ENCODE measurements around the gene EPHA2. TPM values are rescaled to one million over a fixed set of nuclear protein-coding genes. Genes with fewer than 3 reads are reported as not detected.

Gene EPHA2
- total RNA-seq, 2 donors from 2014 or later: 20.3 to 32.9 TPM

- Histone ChIP-seq H3K4me1 (ENCODE audit: control insufficient read depth in 1 of 2, low read depth in 2 of 2) (peaks cover 6 to 42% of the 10 kb centered on the region in 2 donors), H3K9me3 (no peaks in the 10 kb centered on the region), H3K36me3 (no peaks in the 10 kb centered on the region), H3K27me3 (replicated peaks; ENCODE audit: insufficient read depth) (no peaks in the 10 kb centered on the region), H3K27ac (no peak overlapping the region), H3K4me3 (no peak overlapping the region)
- TF ChIP-seq CTCF (IDR thresholded peaks at IDR 0.05): no peak
- DNase-seq (ENCODE audit: low spot score) (no peak), ATAC-seq (ENCODE audit: insufficient number of reproducible peaks, low FRiP score, low read depth) (no peak)
Observed at GRCh38 chr1:16076031-16076864, 79.6 kb downstream of the EPHA2 start.

GRCh38 chr1:16075337-16076030 is 80.4 kb downstream of the EPHA2 start:
- H3K9me3 ChIP-seq: no peaks in the 10 kb centered on the region
- peaks cover 6 to 42% of the 10 kb centered on the region in 2 donors for H3K4me1 ChIP-seq (ENCODE audit: control insufficient read depth in 1 of 2, low read depth in 2 of 2)
- DNase-seq (ENCODE audit: low spot score): peak; percentile 47
- H3K27me3 ChIP-seq (replicated peaks; ENCODE audit: insufficient read depth): no peaks in the 10 kb centered on the region
- no peak overlapping the region for H3K27ac ChIP-seq
- H3K36me3 ChIP-seq: no peaks in the 10 kb centered on the region
- H3K4me3 ChIP-seq: no peak overlapping the region
- no peak for TF ChIP-seq CTCF (IDR thresholded peaks at IDR 0.05)
- ATAC-seq (ENCODE audit: insufficient number of reproducible peaks, low FRiP score, low read depth): no peak

Other genes starting within 250 kb of the EPHA2 start
- 10 to 100 TPM; 42.9 to 46.5 TPM for gene ZBTB17, start 180.0 kb downstream of the EPHA2 start, total RNA-seq
- gene SRARP, start 151.8 kb downstream of the EPHA2 start, total RNA-seq: not detected
- gene HSPB7, start 138.0 kb downstream of the EPHA2 start, total RNA-seq: 100 to 1,000 TPM; 223 to 430 TPM
- gene CLCNKA, start 134.0 kb downstream of the EPHA2 start, total RNA-seq: 1 to 10 TPM in 1 of 2 donors, not detected in 1; 4.7 TPM
- gene CLCNKB, start 112.3 kb downstream of the EPHA2 start, total RNA-seq: not detected
- not detected for gene FAM131C, start 82.4 kb downstream of the EPHA2 start, total RNA-seq
- gene ARHGEF19, start 56.6 kb upstream of the EPHA2 start, total RNA-seq: 1 to 10 TPM; 8.1 to 8.5 TPM
- 10 to 100 TPM in 1 of 2 donors, 1 to 10 TPM in 1; 9.3 to 14.6 TPM for gene CPLANE2, start 81.1 kb upstream of the EPHA2 start, total RNA-seq
- 10 to 100 TPM; 71.2 to 72.2 TPM for gene FBXO42, start 196.4 kb upstream of the EPHA2 start, total RNA-seq
- gene SZRD1, start 211.2 kb upstream of the EPHA2 start, total RNA-seq: 10 to 100 TPM; 79.4 to 85.4 TPM